ENCODE results near the gene AKAP7. TPM values are rescaled to one million over a fixed set of nuclear protein-coding genes. Genes with fewer than 3 reads are reported as not detected.

Gene AKAP7
- polyA plus RNA-seq, 1 experiment: 0.63 TPM

- H3K36me3 ChIP-seq (ENCODE audit: control insufficient read depth, insufficient read depth, low read length): no peaks in the 10 kb centered on the region
- DNase-seq (ENCODE audit: low read depth): no peak
- TF ChIP-seq CTCF (IDR thresholded peaks at IDR 0.05; ENCODE audit: insufficient read depth, low read depth, low read length): no peak
- no peak overlapping the region for H3K4me3 ChIP-seq (ENCODE audit: low read depth, low read length)
- CTCF ChIA-PET: no interaction called here
- POLR2A ChIA-PET: no interaction called here
- no peaks in the 10 kb centered on the region for H3K27me3 ChIP-seq (ENCODE audit: control insufficient read depth, insufficient read depth, low read length)
These were observed 71.4 kb downstream of the AKAP7 start for GRCh38 chr6:131206463-131207251.

- no peak for TF ChIP-seq CTCF (IDR thresholded peaks at IDR 0.05; ENCODE audit: insufficient read depth, low read depth, low read length)
- CTCF ChIA-PET: interaction anchor here (0.6 to 2.2 kb wide), 2 partner anchors 9 to 36 kb away, joined by 3 to 6 read pairs; no protein-coding TSS in a partner anchor
- Histone ChIP-seq H3K27me3 (ENCODE audit: control insufficient read depth, insufficient read depth, low read length) (no peaks in the 10 kb centered on the region), H3K36me3 (ENCODE audit: control insufficient read depth, insufficient read depth, low read length) (no peaks in the 10 kb centered on the region), H3K4me3 (ENCODE audit: low read depth, low read length) (no peak overlapping the region)
- no peak for DNase-seq (ENCODE audit: low read depth)
- POLR2A ChIA-PET: no interaction called here
These were observed 73.5 kb downstream of the AKAP7 start for GRCh38 chr6:131208787-131209186.

- no peaks in the 10 kb centered on the region for H3K36me3 ChIP-seq (ENCODE audit: control insufficient read depth, insufficient read depth, low read length)
- DNase-seq (ENCODE audit: low read depth): peak; percentile 5
- no peak overlapping the region for H3K4me3 ChIP-seq (ENCODE audit: low read depth, low read length)
- TF ChIP-seq CTCF (IDR thresholded peaks at IDR 0.05; ENCODE audit: insufficient read depth, low read depth, low read length): no peak
- CTCF ChIA-PET: interaction anchor here (1.5 to 2.2 kb wide), 2 partner anchors 11 to 309 kb away, joined by 5 to 6 read pairs; no protein-coding TSS in a partner anchor
- no peaks in the 10 kb centered on the region for H3K27me3 ChIP-seq (ENCODE audit: control insufficient read depth, insufficient read depth, low read length)
- POLR2A ChIA-PET: no interaction called here
These were observed 75.2 kb downstream of the AKAP7 start for GRCh38 chr6:131210469-131210868.

- no peak overlapping the region for H3K4me3 ChIP-seq (ENCODE audit: low read depth, low read length)
- ChIA-PET POLR2A (no interaction called here), CTCF (interaction anchor here (1.1 to 2.7 kb wide), 2 partner anchors 11 to 12 kb away, joined by 3 to 7 read pairs; no protein-coding TSS in a partner anchor)
- no peaks in the 10 kb centered on the region for H3K36me3 ChIP-seq (ENCODE audit: control insufficient read depth, insufficient read depth, low read length)
- TF ChIP-seq CTCF (IDR thresholded peaks at IDR 0.05; ENCODE audit: insufficient read depth, low read depth, low read length): no peak
- H3K27me3 ChIP-seq (ENCODE audit: control insufficient read depth, insufficient read depth, low read length): no peaks in the 10 kb centered on the region
- no peak for DNase-seq (ENCODE audit: low read depth)
These were observed 76.8 kb downstream of the AKAP7 start for GRCh38 chr6:131212024-131212423.

GRCh38 chr6:131212913-131213312 lies 77.6 kb downstream of the AKAP7 start:
- Histone ChIP-seq H3K36me3 (ENCODE audit: control insufficient read depth, insufficient read depth, low read length) (no peaks in the 10 kb centered on the region), H3K27me3 (ENCODE audit: control insufficient read depth, insufficient read depth, low read length) (no peaks in the 10 kb centered on the region), H3K4me3 (ENCODE audit: low read depth, low read length) (no peak overlapping the region)
- TF ChIP-seq CTCF (IDR thresholded peaks at IDR 0.05; ENCODE audit: insufficient read depth, low read depth, low read length): no peak
- no peak for DNase-seq (ENCODE audit: low read depth)
- ChIA-PET POLR2A (no interaction called here), CTCF (interaction anchor here (1.0 to 2.7 kb wide), 5 partner anchors 10 to 321 kb away, joined by 3 to 7 read pairs (median 3); no protein-coding TSS in a partner anchor)
